NCI-H2196 (cell line): ENCODE measurements around the gene TRAFD1.
"Not testable (repeated sequence)": the region's sequence is repeated elsewhere in the genome, so short reads cannot be mapped to it uniquely, and the experiment has no call there.

Experiments
- DNase-seq: peaks from one replicate; lab custom pipeline; 2025; ENCODE audit not compliant: unreplicated experiment; lab: John Stamatoyannopoulos, UW

TRAFD1 gene

DNA sequence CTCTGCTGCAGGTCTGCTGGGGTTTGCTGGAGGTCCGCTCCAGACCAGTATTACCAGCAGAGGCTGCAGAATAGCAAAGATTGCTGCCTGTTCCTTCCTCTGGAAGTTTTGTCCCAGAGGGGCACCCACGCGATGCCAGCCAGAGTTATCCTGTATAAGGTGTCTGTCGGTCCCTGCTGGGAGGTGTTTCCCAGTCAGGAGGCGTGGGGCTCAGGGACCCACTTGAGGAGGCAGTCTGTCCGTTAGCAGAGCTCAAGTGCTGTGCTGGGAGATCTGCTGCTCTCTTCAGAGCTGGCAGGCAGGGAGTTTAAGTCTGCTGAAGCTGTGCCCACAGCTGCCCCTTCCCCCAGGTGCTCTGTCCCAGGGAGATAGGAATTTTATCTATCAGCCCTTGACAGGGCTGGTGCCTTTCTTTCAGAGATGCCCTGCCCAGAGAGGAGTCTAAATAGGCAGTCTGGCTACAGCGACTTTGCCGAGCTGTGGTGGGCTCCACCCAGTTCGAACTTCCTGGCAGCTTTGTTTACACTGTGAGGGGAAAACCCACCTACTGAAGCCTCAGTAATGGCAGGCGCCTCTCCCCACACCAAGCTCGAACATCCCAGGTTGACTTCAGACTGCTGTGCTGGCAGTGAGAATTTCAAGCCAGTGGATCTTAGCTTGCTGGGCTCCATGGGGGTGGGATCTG lies 33.2 kb downstream of the TRAFD1 start:
- not testable (repeated sequence) for DNase-seq

DNA sequence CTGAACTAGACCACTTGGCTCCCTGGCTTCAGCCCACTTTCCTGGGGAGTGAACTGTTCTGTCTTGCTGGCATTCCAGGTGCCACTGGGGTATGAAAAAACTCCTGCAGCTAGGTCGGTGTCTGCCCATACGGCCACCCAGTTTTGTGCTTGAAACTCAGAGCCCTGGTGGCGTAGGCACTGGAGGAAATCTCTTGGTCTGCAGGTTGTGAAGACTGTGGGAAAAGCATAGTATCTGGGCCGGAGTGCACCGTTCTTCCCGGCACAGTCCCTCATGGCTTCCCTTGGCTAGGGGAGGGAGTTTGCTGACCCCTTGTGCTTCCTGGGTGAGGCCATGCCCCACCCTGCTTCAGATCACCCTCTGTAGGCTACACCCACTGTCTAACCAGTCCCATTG lies 33.8 kb downstream of the TRAFD1 start:
- no peak for DNase-seq

DNA sequence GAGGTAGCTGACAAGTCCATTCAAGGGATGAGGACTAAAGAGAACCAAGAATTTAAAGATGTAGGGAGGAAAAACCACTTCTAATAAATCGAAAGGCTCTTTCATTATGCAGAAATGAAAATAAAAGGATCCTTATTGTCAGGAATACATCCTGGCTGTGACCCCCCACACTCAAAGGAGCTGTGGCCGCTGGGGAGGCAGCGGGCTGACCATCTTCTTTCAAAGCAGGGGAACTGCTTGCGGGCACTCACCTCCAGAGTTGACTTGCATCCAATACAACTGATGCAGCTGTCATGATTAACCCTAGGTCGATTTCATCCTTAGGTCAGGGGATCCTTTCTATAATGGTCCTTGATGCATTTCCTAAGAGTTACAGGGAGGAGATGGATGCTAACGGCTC lies 35.3 kb downstream of the TRAFD1 start:
- DNase-seq: no peak

DNA sequence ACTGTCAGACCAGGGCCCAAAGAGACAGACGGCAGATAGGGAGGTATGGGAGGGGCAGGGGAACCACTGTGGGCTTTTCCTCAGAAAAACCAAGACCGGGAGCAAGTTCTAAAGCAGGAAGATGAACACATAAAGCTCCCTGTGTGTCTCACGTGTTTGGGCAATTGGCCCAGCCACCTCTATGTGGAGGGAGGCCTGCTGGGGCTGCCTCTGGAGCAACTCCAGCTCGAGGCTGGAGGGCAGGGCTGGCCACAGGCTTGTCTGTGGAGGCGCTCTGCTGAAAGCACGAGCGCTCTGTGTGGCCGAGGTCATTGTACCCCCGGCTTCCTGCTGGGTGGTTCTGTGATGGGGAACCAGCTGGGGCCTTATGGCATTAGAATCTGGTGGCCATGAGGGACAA lies 36.4 kb downstream of the TRAFD1 start:
- no peak for DNase-seq

DNA sequence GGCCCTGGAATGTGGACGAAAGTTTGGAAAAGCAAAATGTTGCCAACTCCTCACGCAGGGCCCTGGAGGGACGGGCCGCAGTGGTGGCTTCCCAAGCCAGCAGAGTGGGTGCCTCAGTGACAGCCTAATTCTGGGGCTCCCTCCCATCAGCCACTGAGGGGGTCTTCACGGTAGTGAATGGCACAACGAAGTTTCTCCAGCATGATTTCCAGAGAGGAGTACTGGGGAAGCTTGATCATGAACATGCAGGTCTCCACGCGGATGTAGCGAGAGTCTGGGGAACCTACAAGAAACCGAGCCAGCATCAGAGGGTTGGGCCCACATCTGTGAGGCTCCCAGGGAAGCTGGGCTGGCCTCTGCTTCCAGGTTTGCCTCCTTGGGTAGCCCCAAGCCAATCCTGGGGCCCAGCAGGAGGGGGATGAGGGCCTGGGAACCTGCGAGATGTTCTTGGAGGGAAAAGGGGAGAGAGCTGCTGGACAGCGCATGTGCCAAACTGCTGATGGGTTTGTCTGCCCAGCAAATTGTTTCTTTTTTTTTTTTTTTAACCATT lies 37.0 kb downstream of the TRAFD1 start:
- no peak for DNase-seq

DNA sequence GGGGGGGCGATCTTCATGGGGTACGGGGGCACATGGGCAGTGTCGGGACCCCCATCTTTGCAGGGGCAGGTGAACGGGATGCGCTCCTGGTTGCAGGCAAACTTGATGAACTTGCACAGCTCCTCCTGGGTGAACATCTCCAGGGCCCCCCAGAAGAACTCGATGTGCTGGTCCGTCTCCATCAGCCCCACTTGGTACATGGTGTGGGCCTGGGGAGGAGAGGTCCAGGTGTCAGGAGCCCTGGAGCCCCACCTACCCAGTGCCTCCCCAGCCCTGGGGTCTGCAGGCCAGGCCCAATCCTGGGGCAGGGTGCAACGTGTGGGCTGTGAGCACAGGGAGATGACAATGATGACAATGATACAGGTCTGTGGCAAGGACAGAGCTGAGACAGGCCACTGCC lies 37.7 kb downstream of the TRAFD1 start:
- DNase-seq: no peak

DNA sequence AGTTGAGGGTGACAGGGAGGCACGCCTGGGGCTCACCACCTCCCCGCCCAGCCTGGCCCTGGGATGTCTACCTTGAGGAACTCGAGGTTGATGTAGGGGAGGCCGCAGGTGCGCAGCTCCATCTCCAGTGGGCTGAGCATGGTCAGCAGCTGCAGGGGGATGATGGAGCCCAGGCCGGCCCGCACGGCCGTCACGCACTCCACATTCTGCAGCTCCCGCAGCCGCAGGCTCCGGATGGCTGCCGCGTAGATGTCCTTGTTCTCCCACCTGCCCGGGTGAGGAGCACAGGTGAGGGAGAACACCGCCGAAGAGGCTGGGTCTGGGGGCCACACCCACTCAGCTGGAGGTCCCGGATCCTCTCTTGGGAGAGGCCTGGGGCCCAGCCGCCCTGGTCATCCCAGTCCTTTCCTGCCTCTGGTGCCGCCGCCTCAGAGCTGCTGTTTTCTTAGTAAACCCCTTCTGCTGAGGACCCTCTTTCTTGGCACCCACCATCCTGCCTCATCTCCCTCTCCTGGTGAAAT lies 38.2 kb downstream of the TRAFD1 start:
- no peak for DNase-seq

DNA sequence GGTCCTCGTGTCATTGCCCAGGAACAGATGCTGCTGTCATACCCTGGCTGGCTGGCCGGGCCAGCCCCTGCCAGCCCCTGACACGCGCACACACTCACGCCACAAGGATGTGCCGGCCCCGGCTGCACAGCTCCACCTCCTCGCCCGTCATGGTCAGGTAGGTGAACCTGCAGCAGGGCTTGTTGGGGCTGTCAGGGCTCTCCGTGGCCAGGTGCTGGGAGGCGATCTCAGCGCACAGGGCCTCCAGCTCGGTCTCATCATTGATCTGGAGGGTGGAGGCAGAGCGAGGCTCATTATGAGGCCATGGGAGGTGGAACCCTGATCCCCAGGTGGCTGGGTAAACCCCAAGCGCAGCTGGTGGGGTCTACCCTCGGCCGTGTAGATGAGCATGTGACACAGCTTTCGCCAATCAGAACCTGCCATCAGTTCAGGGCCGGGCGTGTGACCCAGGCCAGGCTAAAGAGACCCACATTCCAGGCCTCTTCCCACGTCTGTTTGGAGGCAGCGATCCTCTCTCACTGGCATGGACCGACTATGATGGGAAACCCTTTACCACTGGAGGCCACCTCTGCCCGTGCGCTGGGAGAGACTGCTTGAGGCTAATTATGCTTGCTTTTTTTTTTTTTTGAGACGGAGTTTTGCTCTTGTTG lies 38.8 kb downstream of the TRAFD1 start:
- no peak for DNase-seq

DNA sequence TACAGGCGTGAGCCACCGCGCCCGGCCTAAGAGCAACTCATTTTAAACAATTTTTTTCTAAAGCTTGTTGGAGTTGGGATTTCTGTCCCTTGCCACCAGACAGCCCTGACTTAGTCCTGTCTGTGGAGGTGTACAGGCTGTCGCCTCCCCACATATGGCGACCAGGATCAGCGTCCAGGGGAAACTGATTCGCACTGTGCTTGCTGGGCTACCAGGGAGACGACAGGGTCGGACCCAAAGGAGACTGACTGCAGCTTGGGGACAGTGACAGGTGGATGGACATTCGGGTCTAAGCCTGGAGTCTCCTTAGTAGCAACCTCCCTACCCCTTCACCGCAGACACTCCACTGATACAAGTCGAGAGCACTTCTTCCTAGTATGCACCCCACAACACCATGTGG lies 40.3 kb downstream of the TRAFD1 start:
- no peak for DNase-seq

DNA sequence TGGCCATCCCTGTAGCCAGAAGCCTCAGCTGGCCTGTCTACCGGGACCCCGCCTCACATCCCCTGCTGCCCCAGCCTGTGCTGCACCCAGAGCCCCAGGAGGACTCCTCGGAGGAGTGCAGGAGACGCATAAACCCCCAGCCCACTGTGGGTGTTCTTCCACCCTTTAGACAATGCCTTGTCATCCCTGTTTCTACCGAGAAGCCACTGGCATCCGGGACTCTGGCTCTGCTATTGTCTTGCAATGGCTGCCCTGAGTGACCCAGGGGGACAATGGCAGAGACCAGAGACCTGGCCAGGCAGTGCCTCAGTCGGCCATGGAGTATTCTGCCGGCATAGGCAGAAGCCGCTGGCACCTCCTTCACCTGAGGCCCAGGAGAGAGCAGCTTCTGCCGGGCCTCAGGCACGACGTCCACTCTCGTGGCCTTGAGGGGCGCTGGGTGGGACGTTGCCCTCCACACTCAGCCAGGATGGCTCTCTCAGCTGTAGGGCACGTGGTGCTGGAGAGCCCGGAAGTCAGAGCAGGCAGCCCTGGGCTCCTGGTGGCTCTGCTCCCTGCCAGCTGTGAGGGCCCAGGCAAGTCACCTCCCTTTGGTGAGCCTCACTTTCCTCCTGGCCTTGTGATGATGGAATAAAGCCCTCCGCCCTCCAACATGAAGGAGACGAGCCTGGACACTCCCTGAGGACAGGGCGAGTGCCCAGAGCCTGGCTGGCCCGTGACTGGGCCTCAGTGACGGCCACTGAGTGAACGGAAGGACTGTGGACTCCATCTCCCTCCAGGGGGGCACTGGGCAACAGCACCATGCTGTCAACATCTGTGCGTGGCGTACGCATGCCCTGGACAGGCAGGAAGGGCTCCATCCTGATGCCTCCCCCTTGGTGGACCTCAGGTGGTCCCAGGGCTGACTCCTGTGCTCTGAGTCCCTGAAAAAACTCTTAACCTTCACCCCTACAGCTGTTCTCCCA lies 41.0 kb downstream of the TRAFD1 start:
- no peak for DNase-seq

DNA sequence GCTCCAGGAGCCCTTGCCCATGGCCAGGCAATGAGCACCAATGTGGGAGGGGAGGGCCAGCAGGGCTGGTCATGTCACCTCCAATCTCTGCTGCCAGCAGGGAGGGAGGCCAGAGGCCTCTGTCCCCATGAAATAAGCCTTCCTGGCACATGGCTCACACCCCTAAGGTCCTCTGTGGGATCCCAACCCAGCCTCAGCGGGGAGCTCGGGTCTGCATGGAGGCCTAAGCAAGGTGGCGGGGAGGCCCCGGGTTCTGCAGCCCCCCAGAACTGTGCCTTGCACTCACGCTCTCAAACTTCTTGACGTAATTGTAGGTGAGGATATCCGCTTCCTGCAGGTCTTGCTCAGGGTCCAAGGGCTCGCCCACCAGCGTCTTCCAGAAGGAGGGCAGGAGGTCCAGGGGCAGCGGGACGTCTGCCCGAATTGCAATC lies 41.7 kb downstream of the TRAFD1 start:
- DNase-seq: no peak

DNA sequence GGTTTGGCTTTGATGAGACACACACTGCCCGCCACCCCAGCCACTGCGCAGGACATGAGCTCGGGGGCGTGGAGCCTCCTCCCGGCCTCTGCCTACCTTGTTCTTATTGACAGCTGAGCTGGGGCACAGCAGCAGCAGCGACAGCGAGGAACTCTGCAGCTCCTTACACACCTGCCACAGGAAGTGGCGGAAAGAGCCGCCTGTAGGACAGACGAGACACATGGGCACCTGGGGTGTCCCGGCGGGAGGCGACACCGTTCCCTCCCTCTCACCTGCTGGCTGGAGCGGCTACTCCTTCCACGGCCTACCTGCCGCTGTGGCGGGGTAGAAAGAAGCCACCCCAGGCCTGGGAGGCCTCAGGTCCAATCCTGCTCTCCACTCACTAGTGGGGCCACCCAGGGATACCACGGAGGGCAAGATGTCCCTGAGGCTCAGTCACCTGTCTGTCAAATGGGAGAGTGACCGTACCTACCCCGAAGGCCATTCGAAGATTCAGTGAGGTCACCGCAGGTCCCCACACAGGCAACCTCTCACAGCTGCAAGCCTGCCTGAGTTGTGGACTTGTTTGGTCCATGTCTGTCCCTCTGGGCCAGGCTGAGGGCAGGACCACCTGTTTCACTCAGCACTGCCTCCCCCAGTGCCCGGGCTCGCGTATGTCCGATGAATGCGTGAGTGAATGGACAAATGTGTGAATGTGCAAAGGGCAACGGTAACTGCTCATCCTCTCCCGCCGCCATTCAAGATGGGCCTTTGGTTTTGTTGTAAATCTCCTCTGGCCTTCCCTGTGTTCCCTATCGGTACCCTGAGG lies 42.6 kb downstream of the TRAFD1 start:
- DNase-seq: no peak

DNA sequence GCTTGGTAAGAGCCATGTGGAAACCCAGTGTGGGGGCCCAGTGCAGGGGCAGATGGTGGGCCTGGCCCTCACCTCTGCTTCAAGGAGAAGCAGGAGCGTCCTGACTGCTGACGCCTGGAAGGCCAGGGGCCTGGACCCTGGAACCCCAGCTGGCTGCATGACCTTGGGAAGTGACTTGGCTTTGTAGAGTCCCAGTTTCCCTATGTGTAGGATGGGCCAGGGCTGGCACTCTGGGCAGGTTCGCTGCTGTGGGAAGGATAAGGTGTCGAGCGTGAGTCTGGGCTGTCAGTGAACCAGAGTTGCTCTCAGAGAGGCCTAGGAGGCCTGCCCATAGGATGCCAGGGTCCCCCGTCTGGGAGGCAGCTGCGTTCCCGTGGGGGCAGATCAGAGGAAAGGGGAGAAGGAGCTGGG lies 43.2 kb downstream of the TRAFD1 start:
- DNase-seq: no peak

DNA sequence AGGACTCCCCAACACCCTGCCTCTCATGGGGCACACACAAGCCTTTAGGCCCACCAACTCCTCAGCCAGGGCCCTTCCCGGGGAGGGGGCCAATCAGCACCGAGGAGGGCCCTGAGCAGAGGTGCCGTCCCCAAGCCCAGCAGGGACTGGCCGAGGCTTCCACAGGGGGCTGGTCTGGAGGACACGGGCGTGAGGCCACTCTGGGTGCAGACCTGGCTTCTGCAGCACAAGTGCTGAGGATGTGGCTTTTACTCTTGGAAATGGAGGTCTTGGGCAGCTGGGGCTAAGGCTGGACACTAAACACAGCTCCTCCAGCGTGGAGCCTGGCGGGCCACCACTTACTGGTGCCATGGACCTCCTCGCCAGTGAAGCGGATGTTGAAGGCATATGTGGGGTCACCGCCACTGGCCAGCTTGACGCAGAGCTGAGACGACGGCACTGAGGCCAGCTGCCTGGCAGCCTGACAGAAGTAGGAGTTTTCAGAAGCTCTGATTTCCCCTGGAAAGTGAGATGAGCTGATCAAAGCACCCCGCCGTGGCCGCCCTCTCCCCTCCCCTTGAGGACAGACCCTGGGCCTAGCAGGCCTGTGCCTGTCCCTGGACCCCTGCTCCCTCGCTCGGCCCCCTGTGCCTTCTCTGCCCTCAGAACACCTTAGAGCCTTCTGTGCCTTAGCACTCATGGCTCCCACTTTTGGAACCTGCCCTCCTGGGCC lies 44.0 kb downstream of the TRAFD1 start:
- no peak for DNase-seq

DNA sequence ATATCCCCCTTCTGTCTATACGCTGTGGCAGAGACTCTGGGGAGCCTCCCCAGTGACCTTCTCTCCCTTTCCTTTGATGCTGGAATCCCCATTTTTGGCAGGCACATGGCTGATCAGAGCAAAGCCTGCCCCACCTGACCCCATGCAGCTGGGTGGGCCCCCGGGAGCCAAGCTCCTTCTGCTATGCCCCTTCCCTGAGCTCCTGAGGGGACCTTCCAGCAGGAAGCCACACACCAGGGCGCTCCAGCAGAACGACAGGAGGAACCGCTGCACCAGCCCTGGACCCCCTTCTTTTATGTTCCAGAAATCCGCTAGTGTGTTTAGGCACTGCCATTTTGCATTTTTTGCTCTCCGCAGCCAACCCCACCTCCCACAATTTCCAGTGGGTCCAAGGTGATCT lies 44.6 kb downstream of the TRAFD1 start:
- DNase-seq: no peak

DNA sequence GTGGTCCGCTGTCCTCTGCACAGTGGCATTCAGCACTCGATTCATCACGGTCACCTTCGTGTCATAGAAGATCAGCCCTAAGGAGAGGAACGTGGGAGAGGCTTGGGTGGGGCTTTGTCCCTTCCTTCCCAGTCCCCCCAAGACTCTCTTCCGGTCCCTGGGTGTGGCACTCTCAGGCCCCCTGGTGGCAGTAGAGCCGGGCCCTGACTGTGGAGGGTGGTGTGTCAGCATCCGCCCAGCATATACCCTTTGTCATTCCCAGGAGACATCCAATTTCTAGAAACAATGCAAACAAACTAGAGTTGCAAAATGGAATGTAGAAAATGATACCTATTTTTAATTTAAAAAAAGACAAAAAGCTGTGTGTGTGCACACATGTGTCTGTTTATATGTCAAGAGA lies 45.0 kb downstream of the TRAFD1 start:
- no peak for DNase-seq

DNA sequence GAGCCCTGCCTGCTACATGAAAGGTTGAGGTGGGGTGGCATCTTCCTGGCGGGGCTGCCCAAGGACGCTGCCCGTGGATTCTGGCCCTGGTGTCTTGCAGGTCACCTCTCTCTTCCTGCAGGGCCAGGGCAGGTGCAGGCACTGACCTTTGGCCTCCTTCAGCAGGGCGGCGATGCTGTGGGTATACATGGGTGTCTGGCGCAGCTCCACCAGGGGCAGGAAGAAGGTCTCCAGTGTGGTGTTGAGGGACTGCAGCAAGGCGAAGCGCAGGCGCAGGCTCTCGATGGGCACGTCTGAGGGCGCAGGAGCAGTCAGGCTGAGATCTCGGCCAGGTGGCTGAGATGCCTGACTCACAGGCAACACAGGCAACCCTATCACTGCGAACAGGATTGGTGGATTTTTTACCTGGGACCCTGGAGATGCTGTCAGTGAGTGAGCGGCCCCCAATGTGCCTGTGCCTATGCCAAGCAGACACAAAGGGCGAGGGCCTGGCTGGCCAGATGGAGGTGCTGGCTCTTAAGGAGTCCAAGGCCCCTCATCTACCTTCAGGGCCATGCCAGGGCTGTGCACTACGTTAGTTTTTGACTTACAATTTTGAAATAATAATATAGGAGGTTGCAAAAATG lies 45.7 kb downstream of the TRAFD1 start:
- DNase-seq: no peak

DNA sequence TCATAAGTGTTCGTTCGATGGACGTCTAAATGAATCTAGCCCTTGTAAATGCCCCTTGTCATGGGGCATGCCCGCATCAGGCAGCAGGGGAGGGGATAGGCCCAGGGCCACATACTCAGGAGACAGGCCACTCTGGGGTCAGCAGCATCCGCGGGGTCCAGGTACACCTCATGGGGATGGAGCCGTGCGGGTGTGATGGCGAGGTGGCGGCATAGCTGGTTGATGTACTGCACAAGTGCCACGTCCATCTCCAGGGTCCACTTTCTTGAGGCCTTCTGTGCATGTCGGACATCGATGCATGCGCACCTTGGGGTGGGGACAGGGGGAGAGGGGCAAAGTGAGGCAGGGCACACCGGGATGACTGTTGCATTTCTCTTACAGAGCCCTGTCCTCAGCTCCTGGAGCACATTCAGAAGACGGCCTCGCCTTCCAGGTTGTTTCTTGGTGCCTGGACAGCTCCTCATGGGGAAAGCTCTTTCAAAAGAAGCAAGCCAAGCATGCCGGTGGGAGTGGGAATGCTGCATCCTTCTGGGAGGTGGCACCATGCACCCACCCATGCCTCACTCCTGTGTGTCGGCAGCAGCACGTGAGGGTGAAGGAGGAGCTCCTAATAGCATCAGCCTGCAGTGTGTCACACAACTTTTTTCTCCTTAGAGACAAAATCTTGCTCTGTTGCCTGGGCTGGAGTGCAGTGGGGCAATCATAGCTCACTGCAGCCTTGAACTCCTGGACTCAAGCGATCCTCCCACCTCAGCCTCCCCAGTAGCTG lies 47.4 kb downstream of the TRAFD1 start:
- DNase-seq: no peak
